Lower leg skin (tissue), 3 donors: ENCODE measurements around the gene FKBP14.

Experiments
- CTCF ChIP-seq, 3 donors: fragments of 450-650 bp; IDR thresholded peaks; one replicate each; pipeline ENCODE4 v1.5.1; 2016; ENCODE audit warnings: antibody characterized with exemption in 3 of 3, mild to moderate bottlenecking in 3 of 3, moderate library complexity in 2 of 3
- POLR2A ChIP-seq, 2 donors: fragments of 450-650 bp; IDR thresholded peaks; one replicate each; pipeline ENCODE4 v1.6.1; 2016 to 2017; ENCODE audit warnings: antibody characterized with exemption in 2 of 2, mild to moderate bottlenecking in 1 of 2, moderate library complexity in 1 of 2

- TF ChIP-seq CTCF (IDR thresholded peaks at IDR 0.05) (no peak), POLR2A (IDR thresholded peaks at IDR 0.05) (no peak)
Observed at GRCh38 chr7:30018451-30018850, 8.1 kb downstream of the FKBP14 start.
